ENCODE measurements around the gene PRPF39. TPM values are rescaled to one million over a fixed set of nuclear protein-coding genes. Genes with fewer than 3 reads are reported as not detected.
A peak's percentile ranks its signal among the peaks of the same experiment; 100 is the strongest.

The PRPF39 gene
- total RNA-seq, 4 donors from 2014 or later: 23.1 to 32.2 (median 27.7) TPM

- DNase-seq (ENCODE audit: low spot score) (no peak), ATAC-seq (ENCODE audit: low FRiP score) (no peak)
- TF ChIP-seq CTCF (IDR thresholded peaks at IDR 0.05): no peak
These were observed 66.5 kb downstream of the PRPF39 start for GRCh38 chr14:45150386-45150890.

GRCh38 chr14:45156067-45156466 lies 72.2 kb downstream of the PRPF39 start:
- ATAC-seq (ENCODE audit: low FRiP score): no peak
- no peak for TF ChIP-seq CTCF (IDR thresholded peaks at IDR 0.05)
- DNase-seq (ENCODE audit: low spot score): no peak

Small RNA genes lying within 50 kb of the gene (small RNA-seq; reads per million reads assigned to genes)
- gene RF00151 (not detected), gene SNORD127 (13,341 reads per million, percentile 100 among the genes with 10 or more reads in this experiment)

Other genes starting within 250 kb of the PRPF39 start
- gene KLHL28, start 122.2 kb upstream of the PRPF39 start, total RNA-seq: 10 to 100 TPM in 2 of 4 donors, 1 to 10 TPM in 2; 7.9 to 11.5 (median 10.2) TPM
- gene TOGARAM1, start 121.9 kb upstream of the PRPF39 start, total RNA-seq: 10 to 100 TPM; 12.2 to 25.3 (median 19.3) TPM
- 10 to 100 TPM; 18.6 to 37.7 (median 23.7) TPM for gene FKBP3, start 50.4 kb downstream of the PRPF39 start, total RNA-seq
- gene FANCM, start 51.8 kb downstream of the PRPF39 start, total RNA-seq: 10 to 100 TPM in 1 of 4 donors, 1 to 10 TPM in 3; 3.6 to 16.7 (median 4.8) TPM
- 10 to 100 TPM; 28.5 to 58.0 (median 29.7) TPM for gene MIS18BP1, start 169.1 kb downstream of the PRPF39 start, total RNA-seq

Data from omental fat pad (tissue), 4 donors.